IMR-90 (cell line): ENCODE data around the gene MAN1C1.

ENCODE experiments used
- BHLHE40 ChIP-seq: fragments of 150-350 bp; IDR thresholded peaks from 2 replicates; pipeline ENCODE4 v1.6.1; 2016; ENCODE audit warnings: mild to moderate bottlenecking, low read depth, low read length
- CEBPB ChIP-seq: IDR thresholded peaks from 2 replicates; pipeline ENCODE4 v1.6.1; 2012; ENCODE audit warnings: low read depth, low read length, improper control_type of control experiment
- CHD1 ChIP-seq: IDR thresholded peaks from 2 replicates; pipeline ENCODE4 v1.6.1; 2012; ENCODE audit warnings: low read depth, low read length, improper control_type of control experiment
- MAFK ChIP-seq: IDR thresholded peaks from 2 replicates; pipeline ENCODE4 v1.6.1; 2012; ENCODE audit warnings: low read depth, low read length, improper control_type of control experiment
- POLR2A ChIP-seq: IDR thresholded peaks from 2 replicates; pipeline ENCODE4 v1.6.1; 2012; ENCODE audit warnings: mild to moderate bottlenecking, low read depth, low read length
- RAD21 ChIP-seq: IDR thresholded peaks from 2 replicates; pipeline ENCODE4 v1.6.1; 2012; ENCODE audit warnings: low read length, improper control_type of control experiment
- RFX5 ChIP-seq: IDR thresholded peaks from 2 replicates; pipeline ENCODE4 v1.8.0; 2012; ENCODE audit warnings: low read depth, mild to moderate bottlenecking, low read length, moderate library complexity
- TF ChIP-seq, protein P1 (sequence below): conservative IDR thresholded peaks from 2 replicates; pipeline ENCODE4 v1.5.1; 2012; ENCODE audit warnings: mild to moderate bottlenecking, low read depth, low read length, improper control_type of control experiment
- TF ChIP-seq, protein P2 (sequence below): fragments of 150-350 bp; IDR thresholded peaks from 2 replicates; pipeline ENCODE4 v1.6.1; 2016; ENCODE audit warnings: low read depth, mild to moderate bottlenecking, low read length, moderate library complexity, borderline replicate concordance
- TF ChIP-seq, protein P3 (sequence below): fragments of 150-350 bp; IDR thresholded peaks from 2 replicates; pipeline ENCODE4 v1.6.1; 2017; ENCODE audit warnings: mild to moderate bottlenecking, antibody characterized with exemption, low read length, low read depth

DNA sequence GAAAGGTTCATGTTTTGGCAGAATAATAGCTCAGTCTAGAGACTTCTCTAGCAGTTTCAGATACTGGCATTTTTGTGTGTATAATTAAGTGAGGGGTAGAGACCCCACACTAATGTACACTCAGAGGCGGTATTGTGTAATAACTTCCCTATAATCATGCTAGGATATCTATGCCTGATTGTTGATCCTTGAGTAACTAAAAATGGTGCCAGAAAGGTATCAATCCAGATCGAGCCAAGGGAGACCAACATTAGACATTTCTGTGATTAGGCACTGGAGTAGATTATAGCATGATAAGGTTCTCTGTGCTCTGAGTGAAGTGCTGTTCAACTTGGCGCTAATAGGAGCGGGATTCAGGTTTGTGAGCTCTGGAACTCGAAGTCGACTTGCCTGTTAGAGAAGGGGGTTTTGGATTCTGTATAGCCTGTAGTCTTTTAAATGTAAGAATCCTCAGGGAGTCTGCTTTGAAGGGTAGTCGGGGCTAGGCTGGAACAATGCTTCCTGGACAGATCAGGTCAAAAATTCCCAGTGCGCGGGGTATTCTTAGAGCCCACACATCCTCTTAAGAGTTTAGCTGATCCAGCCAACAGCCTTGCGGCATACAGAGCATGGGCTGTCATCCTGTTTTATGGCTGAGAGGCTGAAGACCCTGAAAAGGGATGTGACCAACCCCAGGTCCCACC lies 24.2 kb downstream of the MAN1C1 start:
- TF ChIP-seq BHLHE40 (no peak), RAD21 (no peak), MAFK (no peak), POLR2A (no peak), CHD1 (no peak), CEBPB (peak; percentile 67), RFX5 (no peak)
- TF ChIP-seq, protein P1, sequence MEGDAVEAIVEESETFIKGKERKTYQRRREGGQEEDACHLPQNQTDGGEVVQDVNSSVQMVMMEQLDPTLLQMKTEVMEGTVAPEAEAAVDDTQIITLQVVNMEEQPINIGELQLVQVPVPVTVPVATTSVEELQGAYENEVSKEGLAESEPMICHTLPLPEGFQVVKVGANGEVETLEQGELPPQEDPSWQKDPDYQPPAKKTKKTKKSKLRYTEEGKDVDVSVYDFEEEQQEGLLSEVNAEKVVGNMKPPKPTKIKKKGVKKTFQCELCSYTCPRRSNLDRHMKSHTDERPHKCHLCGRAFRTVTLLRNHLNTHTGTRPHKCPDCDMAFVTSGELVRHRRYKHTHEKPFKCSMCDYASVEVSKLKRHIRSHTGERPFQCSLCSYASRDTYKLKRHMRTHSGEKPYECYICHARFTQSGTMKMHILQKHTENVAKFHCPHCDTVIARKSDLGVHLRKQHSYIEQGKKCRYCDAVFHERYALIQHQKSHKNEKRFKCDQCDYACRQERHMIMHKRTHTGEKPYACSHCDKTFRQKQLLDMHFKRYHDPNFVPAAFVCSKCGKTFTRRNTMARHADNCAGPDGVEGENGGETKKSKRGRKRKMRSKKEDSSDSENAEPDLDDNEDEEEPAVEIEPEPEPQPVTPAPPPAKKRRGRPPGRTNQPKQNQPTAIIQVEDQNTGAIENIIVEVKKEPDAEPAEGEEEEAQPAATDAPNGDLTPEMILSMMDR: no peak
- TF ChIP-seq, protein P2, sequence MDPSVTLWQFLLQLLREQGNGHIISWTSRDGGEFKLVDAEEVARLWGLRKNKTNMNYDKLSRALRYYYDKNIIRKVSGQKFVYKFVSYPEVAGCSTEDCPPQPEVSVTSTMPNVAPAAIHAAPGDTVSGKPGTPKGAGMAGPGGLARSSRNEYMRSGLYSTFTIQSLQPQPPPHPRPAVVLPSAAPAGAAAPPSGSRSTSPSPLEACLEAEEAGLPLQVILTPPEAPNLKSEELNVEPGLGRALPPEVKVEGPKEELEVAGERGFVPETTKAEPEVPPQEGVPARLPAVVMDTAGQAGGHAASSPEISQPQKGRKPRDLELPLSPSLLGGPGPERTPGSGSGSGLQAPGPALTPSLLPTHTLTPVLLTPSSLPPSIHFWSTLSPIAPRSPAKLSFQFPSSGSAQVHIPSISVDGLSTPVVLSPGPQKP: no peak
- TF ChIP-seq, protein P3, sequence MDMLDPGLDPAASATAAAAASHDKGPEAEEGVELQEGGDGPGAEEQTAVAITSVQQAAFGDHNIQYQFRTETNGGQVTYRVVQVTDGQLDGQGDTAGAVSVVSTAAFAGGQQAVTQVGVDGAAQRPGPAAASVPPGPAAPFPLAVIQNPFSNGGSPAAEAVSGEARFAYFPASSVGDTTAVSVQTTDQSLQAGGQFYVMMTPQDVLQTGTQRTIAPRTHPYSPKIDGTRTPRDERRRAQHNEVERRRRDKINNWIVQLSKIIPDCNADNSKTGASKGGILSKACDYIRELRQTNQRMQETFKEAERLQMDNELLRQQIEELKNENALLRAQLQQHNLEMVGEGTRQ: no peak
